ENCODE measurements around the gene ARHGAP25.
A peak's percentile ranks its signal among the peaks of the same experiment; 100 is the strongest.

The ARHGAP25 gene

DNA sequence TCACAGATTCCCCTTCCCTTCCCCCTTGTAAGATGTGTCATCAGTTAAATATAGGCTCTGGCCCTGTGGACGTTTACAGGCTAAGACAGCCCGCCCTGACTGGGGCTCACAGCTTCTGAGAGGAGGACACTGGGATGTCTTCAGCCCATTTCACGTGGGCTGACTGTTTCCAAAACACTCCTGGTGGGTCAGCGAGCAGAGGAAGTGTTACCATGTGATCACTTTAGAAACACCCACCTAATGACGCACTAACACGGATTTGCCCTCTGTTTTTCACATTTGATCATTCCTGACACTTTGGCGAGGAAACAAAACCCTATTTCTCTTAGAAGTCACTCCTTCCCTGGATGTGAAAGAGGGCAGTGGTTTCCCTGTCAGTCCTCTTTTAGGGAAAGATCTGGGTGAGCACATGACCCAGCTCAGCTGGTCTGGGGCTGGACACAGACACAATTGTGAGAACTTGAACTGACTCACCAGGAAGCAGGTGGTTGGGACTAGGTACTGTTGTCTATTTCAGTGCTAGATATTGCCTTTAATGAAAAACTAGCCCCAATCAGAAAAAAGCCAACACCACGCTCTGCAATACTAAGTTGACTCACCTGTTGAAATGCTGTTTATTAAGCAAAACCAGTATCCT lies 97.7 kb downstream of the ARHGAP25 start:
- peak; percentile 16 for DNase-seq (ENCODE audit: low spot score)

DNA sequence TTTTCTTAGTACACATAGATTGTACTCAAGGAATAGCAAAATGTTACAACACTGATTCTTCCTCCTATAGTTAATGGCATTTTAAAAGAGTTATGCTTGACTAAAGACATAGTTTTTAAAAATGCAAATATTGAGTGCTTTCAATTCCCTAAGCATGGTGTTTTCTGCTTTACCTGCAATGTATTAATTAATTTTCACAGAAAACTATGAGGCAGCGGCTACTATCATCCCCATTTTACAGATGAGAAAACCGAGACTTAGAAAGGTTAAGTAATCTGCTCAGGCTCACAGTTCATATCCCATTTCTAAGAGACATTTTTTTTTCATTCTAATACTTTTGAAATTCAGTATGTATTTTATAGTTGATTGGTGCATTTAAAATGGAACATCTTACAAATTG lies 98.6 kb downstream of the ARHGAP25 start:
- DNase-seq (ENCODE audit: low spot score), result no peak

DNA sequence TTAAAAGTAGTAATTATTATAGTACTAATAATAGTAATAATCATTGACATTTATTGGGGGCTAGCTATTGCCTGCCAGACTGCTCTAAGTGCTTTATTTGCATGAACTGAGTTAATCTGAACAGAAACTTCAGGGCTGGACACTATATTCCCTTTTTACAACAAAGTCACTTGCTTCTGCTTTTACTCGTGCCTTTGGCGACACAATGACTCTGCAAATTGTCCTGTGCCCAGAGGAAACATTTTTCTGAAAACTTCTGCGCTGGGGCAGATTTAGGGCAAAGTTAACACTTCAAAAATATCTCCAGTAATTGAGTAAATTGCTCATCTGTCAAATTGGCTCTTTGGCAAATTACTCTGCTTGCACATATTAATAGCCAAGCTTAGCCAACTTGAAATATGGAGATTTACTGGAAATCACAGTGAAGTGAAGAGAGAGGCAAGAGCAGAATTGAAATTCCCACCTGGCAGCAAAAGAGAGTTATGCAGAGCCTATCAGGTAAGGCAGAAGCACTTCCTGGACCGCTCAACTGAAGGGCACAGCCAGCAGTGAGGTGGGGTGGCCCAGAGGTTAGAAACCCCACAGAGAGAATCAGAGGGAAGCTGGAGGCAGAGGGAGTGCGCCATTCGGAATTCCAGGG lies 100.2 kb downstream of the ARHGAP25 start:
- DNase-seq (ENCODE audit: low spot score), result no peak

DNA sequence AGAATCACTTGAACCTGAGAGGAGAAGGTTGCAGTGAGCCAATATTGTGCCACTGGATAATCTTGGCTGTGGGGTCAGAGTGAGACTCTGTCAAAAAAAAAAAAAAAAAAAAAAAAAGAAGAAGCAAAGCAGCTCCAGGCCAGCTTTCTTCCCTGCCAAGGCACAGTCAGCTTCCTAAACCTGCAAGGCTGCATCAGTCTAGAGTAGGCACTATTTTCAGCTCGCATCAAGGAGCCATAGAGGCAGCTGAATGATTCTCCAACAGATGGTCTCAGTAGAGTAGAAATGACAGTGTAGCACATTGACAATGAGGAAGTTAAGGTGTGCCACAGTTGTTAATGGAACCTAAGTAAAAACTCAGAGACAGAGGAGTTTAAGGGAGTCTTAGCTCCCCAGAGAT lies 101.0 kb downstream of the ARHGAP25 start:
- DNase-seq (ENCODE audit: low spot score), result peak; percentile 59

DNA sequence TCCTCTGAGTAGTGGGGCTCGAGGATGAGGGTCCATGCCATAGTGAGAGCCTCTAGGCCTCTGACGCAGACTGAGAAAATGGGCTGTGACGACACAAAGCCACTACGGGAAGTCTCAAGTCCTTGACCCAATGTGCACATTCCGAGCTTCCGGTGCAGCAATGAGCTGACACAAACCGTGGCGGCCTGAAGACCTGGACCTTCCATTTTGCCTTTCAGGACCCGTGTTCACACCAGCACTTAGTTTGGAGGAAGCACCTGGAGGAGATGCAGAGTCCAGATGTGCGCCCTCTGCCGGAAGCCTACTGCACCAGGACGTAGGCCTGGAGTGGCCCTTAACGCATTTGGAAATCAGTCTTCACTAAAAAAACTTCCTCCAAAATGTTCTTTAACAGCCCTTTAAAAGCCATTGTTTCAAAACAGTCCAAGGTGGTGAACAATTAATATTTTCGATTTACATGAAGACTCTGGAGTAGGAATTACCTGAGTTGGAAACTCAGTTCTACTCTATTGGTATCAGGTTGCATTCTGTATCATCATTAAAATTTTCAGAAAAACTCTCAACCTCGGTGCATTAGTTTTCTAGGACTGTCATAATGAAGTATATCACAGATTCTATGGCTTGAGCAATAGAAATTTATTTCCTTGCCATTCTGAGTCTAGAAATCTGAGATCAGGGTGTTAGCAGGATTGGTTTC lies 102.7 kb downstream of the ARHGAP25 start:
- DNase-seq (ENCODE audit: low spot score), result peak; percentile 79

DNA sequence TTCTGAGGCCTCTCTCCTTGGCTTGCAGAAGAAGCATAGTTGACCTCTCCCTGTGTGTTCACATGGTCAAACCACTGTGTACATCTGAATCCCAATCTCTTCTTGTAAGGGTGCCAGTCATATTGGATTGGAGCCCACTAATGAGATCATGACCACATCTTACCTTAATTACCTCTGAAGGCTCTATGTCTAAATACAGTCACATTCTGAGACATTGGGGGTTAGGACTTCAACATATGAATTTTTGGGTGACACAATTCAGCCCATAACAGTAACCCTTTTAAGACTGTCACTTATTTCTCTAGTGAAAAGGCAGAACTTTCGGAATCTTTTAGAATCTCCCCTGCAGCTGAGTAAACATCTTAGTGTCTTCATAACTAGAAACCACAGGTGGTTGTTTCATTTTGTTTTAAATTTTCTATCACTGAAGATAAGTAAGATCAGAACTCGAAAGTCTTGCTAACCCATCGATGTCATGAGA lies 103.3 kb downstream of the ARHGAP25 start:
- DNase-seq (ENCODE audit: low spot score), result no peak

DNA sequence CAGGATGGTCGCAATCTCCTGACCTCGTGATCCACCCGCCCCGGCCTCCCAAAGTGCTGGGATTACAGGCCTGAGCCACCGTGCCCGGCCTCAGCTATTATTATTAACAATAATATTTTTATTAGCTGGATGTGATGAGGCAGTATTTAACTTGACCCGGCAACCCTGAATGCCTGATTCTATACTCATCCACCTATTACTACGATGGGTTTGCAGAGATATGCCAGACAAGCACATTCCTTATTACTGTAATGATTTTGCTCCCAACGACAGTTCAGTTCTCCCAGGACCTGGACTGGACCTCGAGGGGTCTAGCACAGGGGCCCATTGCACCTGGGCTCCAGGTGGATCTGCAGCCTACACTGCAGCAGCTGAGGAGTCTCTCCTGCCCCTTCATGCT lies 104.0 kb downstream of the ARHGAP25 start:
- DNase-seq (ENCODE audit: low spot score), result no peak

DNA sequence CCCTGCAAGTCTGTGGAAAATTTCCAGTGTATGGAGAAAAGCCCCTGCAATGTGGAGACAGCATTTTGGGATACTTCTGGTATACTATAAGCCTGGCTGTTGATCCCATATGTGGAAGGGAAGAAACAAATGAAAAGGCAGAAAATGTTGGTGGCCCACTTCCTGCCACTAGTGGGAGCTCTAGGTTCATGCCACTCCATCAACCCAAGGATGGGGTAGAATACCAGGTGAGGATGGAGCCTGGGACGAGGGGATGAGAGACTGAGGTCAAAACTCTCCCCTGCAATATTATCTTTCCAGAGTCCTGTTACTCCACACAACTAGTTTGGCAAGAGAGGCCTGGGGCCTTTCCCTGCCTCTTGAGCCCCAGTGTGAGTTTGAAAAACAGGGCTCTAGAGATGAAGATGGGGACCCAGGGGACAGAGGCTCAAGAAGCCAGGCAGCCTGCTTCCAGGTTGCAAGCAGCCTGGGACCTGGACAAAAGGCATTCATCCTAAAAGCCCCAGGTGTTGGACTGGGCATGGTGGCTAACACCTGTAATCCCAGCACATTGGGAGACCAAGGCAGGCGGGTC lies 104.7 kb downstream of the ARHGAP25 start:
- peak; percentile 48 for DNase-seq (ENCODE audit: low spot score)

DNA sequence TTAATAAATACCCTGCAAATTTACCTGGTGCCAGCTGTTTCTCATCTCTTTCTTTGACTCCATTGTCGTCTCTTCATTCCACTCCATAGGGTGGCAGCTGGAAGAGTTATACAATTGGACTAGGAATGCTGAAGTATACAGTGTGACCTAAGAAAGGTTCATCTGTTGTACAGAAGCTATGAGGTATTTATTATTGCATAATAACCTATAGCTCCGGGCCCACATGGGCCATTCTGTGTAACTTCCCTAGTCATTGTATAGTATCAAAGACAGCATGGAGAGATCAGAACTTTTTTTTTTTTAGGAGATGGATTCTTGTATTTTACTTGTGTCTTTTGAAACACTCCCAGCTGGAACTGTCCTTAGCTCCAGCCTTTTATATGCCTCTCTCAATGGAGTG lies 110.4 kb downstream of the ARHGAP25 start:
- DNase-seq (ENCODE audit: low spot score), result no peak

DNA sequence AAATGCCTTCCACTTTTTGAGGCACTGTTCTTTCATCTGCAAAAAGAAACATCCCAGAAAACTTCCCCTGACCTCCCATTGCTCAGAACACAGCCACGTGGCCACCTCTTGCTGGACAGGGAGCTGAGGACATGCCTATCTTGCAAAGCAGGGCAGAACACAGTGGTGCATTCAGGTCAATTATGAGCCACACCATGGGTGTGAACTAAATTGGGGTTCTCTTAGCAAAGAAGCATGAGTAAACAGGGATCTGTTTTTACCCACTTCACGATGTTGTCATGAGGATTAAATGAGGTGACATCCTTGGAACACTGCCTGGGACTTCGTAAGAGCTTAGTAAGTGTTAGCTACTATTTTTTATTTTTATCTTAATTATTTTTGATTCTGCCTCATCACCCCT lies 111.5 kb downstream of the ARHGAP25 start:
- no peak for DNase-seq (ENCODE audit: low spot score)

DNA sequence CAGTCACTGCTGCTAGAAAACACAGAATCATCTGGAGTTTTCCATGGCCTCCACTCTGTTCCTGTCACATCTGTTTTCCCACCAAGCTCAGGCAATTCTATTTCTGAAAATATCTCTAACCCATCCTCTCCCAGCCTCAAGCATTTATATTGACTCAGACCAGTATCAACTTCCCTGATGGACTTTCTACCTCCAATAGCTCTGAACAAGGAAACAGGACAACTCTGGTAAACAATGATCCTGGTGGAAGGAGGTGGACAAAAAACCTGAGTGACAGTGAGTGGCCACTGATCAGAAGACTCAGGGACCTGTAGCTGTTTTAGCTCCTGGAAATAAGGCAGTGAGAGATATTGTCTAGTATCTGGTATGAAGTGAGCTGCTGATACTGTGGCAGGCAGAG lies 113.1 kb downstream of the ARHGAP25 start:
- no peak for DNase-seq (ENCODE audit: low spot score)

DNA sequence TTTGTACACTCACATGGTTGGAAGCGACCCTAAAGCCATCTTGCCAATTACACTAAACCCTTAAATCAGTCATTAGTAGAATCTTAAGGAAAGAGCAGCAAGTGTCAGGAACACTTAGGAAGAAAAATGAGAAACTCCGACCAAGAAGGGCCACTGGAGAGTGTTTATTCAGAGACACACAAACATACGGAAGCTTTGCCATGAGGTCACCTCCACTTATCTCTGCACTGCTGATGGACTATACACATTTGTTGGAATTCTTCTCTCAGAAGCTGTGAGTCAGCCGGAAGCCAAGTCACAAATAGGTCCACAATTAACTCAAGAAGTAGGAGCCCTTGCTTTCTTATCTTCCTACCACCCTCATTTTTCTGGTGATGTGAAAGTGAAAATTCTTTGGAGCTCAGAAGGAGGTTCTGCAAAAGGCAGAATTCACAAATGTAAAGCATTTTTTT lies 115.0 kb downstream of the ARHGAP25 start:
- no peak for DNase-seq (ENCODE audit: low spot score)

DNA sequence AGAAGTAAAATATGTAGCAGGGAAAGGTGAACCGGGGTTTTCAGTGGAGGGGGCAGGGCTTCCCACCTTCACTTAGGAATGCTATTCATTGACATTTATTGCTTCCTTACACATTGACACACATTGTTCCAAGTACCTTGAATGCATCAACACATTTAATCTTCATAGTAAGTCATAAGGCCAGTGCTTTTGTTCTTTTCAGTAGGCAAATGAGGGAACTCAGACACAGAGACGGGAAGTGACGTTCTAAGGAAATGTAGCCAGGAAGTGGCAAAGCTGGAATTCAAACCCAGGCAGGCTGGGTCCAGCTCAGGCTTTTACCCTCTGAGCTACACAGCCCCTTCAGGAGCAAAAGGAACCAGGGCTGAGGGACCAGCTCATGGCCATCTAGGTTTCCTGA lies 115.9 kb downstream of the ARHGAP25 start:
- no peak for DNase-seq (ENCODE audit: low spot score)

DNA sequence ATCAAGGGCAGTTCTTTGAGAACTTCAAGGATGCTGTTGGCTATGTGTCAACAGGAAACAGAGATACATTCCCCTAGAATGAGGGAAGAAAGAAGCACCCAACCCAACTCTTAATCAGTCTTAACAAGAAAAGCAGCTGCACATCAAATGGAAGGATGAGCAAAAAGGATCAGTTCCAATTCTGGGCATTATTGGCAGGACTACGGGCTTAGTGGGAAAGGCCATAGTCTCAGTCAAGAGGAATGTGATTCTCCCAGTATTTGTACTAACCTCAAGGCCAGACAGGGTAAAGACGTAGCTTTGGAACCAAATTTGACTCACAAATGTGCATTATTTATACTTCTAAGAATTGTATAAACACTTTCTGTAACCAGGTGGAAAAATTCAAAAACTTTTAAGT lies 118.4 kb downstream of the ARHGAP25 start:
- no peak for DNase-seq (ENCODE audit: low spot score)

DNA sequence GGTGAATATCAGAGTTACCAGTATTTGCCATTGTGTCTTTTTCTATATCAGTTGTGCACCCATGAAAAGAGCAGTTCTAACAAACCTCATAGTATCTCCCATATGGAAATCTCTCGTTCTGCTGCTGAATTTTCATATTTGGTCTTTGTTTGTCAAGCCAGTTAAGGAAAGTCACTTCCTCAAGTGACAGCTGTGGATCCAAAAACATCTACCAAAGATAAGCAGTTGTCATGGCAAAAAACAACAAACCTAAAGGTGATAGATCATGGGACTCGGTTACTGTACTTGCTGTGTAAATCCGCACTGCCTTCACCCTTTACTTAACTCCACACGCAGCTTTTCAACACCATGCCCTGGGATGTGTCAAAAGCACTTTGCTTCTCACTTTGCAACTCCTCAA lies 119.3 kb downstream of the ARHGAP25 start:
- DNase-seq (ENCODE audit: low spot score), result no peak

DNA sequence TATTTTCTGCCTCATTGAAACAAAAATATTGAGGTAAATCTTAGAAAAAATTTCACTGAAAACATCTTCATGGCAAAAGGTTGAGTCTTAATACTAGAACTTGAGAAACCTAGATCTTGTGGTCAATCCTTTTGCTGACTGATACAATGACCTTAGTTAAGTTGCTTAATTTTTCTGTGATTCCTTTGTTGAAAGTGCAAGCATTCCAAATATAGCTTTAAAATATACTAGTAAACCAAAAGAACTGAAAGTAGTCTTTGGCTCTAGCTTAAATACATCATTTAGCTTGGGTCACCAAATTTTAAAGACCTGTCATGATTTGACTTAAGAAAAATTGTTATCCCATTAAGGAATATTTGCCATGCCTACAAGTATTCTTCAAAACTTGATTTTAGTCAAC lies 119.9 kb downstream of the ARHGAP25 start:
- no peak for DNase-seq (ENCODE audit: low spot score)

DNA sequence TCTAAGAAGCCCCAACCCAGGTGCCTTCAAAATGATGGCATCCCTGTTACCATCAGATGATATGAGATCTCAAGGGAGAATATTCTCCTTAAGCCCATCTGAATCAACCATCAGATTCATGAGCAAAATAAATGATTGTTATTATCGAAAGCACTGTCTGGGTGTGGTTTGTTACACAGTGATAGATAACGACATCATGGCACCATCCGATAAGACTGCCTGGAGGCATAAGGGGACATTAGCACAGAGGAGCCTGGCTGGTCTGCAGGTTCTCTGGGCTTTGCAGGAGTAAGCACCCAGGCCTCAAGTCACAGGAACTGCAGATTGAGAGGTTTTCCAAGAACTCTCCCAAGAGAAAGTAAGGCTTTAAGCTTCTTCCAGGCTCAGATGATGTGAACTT lies 120.9 kb downstream of the ARHGAP25 start:
- DNase-seq (ENCODE audit: low spot score), result no peak

DNA sequence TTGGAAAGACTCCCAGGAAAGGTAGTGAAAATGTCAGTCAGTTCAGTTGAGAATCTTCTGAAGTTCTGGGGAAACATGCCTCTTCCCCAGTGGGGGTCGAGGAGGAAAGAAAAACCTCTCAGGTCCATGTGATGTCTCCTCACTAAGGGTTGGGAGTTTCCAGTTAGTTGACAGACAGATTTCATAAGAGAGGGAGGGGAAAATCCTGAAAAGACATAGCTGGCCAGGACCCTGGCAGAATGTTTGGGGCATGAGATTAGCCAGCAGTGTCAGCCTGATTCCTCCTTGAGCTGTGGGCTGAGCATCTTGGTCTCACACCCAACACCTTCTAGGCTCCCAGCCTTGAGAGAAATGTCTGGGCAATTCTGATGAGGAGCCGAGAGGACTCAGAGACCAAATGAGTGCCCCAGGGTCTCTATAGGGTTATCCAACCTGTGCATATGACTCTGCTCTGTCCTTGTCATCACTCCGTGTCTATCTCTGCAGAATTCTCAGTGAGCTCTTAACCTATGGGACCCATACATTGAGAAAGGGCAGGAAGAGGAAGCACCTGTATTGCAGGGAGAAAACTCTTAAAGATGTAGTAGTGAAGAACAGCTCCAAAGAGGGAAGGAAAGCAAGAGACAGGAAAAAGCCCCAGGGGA lies 122.7 kb downstream of the ARHGAP25 start:
- no peak for DNase-seq (ENCODE audit: low spot score)

DNA sequence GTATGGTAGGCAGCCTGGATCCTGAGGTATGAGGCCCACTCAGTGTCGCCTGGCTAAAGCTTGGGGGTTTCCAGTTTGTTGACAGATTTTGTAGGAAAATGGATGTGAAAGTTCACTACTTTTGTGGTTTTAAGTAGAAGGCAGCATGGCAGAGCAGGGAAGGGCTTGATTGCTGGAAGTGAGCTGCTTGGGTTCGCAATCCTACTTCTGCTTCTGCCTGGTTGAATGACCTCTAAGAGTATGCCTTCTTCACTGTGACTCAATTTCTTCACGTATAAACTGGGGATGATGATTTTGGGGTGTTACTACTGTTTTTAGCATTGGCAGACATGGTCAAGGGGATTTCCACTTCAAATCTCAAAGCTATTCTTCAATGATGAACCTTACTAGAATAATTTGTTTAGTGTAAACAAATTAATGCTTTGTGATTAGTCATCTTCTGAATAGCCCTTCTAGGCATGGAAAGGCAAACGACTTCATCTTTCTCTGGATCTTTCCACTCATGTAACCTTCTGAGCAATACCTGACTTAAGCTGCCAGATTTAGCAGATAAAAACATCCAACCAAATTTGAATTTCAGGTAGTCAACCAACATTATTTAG lies 123.3 kb downstream of the ARHGAP25 start:
- DNase-seq (ENCODE audit: low spot score), result no peak

DNA sequence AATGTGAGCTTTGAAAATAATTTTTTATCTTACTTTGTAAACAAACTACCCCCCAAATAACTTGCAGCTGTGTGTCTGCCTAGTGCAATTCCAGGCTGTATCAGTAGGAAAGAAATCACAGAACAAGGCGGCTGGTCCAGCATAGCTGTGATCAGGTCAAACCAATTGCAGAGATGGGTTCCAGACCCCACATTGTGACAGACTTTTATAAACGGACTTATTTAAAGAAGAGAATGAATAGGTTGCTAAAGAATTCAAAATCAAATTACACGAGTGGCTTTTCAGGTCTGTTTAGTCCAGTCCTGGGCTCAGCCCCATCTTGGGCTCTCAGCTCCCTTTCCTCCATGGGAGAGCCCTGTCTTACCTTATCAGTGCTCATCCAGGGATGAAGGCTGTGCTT lies 125.5 kb downstream of the ARHGAP25 start:
- DNase-seq (ENCODE audit: low spot score), result no peak

DNA sequence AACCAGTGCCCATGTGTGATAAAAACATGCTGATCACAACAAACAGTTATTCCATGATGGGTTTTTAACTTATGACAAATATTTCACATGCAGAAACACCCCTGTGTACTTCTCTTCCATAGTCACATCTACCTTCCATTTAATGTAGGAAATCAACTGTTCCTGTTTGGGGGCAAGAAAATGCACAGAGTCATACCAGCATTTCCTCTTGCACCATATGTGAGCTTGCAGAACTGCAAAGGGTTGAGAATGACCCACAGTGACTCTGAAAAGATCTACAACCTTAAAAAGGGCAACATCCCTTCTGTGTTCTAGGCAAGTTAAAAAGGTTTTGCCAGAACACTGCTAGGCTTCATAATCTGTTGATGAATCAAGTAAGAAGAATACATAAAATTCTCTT lies 126.7 kb downstream of the ARHGAP25 start:
- DNase-seq (ENCODE audit: low spot score), result no peak

DNA sequence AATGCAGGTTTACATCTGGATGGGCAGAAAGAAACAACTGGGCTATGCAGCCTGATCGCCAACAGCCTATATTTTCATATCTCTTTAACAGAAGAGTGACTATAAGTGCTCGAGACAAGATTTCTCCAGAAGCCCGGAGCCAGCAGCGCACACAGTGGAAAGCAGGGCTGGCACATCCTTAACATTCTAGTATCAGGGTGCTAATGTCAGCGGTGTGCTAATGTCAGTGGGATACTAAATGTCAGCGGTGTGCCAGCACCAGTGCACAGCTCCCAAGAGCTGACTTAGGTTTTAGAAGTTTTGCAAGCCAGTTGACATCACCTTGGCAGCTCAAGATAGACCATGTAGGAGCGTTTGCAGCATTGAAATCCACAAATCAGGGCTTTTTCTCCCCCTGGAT lies 128.3 kb downstream of the ARHGAP25 start:
- DNase-seq (ENCODE audit: low spot score), result no peak
